ENCODE results near the gene ST7.
"Not testable (repeated sequence)": the region's sequence is repeated elsewhere in the genome, so short reads cannot be mapped to it uniquely, and the experiment has no call there.

ST7 gene

DNA sequence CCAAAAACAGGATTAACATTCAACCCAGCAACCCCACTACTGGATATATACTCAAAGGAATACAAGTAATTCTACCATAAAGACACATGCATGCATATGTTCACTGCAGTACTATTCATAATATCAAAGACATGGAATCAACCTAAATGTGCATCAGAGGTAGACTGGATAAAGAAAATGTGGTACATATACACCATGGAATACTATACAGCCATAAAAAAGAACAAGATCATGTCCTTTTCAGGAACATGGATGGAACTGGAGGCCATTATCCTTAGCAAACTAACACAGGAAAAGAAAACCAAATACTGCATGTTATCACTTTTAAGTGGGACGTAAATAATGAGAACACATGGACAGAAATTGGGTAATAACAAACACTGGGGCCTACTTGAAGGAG lies 77.5 kb downstream of the ST7 start:
- not testable (repeated sequence) for DNase-seq (ENCODE audit: low read depth)

GRCh38 chr7:117032810-117033209 lies 79.5 kb downstream of the ST7 start:
- no peak for DNase-seq (ENCODE audit: low read depth)

DNA sequence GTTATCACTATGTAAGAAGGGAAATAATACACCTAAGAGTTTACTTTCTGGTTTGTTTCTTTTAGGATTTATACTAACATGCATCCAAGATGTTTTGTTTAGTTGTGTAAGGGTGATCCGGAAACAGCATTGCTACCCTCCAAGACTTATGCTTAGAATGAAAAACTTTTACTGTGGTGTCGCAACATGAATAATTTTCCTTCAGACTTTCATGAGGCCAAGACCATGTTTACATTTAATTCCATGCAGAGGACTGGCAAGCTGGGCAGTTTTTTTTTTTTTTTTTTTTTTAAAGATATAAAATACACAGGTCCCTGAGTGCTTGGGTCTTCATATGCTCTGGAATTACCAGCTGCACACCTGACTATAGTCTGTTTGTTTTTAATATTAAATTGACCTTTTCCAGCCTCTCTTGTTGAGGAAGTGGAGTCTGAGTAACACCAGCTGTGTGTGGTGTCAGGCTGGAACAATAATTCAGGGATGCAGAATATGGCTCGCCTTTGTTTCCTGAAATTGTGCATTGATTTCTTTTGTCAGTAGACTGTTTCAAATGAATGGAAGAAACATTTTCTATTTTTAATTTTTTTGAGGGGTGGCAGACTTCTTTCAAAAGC lies 81.7 kb downstream of the ST7 start:
- no peak for DNase-seq (ENCODE audit: low read depth)

DNA sequence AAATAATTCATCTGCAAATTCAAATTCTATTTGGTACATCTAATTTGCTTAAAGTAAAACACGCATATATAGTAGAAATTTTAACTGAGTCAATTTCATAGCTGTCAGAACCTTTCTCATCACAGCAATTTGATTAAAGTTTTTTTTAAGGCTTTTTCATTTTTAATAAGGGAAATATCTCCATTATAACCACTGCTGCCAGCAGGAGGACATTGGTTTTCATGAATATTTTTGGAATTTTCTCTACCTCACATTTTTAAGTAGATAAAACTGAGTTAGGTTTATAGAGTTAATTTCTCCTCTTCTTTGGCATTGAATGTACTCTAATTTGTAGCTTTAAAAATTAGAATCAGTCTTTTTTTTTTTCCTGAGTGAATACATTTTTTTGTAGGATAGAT lies 82.2 kb downstream of the ST7 start:
- DNase-seq (ENCODE audit: low read depth): no peak

DNA sequence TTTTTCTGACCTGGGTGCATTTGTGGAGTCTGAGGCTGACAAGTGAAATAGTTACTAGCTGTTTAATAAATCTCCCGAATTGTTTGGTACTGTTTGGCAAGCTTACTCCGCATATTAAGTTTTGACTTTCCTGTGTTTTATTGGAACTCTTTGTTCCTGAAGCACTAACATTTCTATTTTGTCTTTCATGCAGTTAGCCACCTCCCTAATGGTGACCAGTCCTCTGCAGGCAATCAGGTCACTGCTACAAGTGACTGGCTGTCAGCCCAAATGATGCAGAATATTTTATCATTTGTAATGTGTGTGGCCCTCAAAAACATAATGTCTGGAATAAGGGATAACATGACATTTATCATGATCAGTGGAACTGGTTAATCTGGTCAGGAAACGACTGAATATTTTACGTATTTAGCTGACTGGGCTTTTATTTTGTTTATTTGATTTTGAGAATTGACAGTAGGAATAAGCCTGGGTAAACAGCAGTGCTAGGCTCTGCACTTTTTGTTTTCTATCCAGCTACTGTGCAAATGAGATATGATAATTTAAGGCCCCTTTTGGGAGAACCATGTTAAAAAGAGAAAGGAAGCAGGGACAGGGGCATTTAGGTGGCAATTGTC lies 82.9 kb downstream of the ST7 start:
- DNase-seq (ENCODE audit: low read depth): no peak

DNA sequence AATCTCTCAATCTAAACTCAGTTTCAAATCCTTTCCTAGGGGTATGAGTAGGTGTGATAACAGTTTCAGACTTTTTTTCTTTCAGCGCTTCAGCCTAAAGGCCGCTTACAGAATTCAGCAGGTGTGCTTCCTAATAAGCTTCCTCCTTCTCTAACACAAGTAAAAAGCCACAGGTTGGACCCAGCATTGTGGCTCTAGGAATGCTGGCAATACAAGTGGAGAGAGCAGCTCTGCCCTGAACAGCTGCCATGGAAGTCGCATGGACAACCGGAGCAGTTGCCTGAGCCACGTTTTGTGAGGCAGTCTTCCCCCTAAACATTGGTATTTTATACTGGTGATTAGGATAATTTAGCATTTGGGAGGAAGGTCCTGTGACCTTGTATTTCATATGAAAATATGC lies 83.5 kb downstream of the ST7 start:
- DNase-seq (ENCODE audit: low read depth): no peak

DNA sequence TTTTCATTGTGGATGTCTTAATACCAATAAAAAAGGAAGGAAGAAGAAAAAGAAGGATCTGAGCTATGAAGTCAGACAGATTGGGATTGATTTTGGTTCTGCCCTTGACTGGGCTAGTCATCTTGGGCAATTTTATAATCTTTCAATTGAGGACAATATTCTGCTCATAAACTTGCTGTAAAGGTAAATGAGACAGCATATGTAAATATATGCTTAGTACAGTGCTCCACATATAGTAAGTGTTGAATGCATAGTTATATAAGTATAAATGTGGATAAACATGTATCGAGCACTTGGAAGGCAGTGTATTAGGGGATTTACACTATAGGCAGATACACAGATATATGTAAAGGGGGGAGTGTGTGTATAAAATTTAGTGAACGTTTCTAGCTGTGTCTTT lies 85.1 kb downstream of the ST7 start:
- DNase-seq (ENCODE audit: low read depth): no peak

GRCh38 chr7:117041007-117041406 lies 87.7 kb downstream of the ST7 start:
- DNase-seq (ENCODE audit: low read depth): peak; percentile 37

- no peak for DNase-seq (ENCODE audit: low read depth)
These were observed 88.5 kb downstream of the ST7 start for GRCh38 chr7:117041822-117042221.

GRCh38 chr7:117043108-117043825 lies 90.0 kb downstream of the ST7 start:
- no peak for DNase-seq (ENCODE audit: low read depth)

DNA sequence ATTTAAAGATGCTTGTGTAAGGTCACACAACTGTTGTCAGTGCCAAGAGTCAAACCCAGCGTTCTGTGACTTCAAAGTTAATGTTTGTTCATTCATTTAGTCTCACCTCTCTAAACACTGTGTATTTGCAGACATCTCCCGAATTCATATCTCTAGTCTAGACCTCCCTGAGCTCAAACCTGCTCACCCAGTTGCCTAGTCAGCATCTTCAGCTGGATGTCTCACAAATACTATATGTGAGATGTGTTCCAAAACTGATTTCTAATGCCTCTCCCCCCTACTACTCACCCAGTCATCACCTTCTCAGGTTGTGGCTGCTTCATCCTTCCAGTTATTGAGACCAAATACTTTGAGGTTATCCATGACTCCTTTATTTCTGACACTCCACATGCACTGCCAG lies 91.4 kb downstream of the ST7 start:
- no peak for DNase-seq (ENCODE audit: low read depth)

- no peak for DNase-seq (ENCODE audit: low read depth)
These were observed 92.8 kb downstream of the ST7 start for GRCh38 chr7:117045927-117046710.

- no peak for DNase-seq (ENCODE audit: low read depth)
These were observed 94.2 kb downstream of the ST7 start for GRCh38 chr7:117047496-117047895.

DNA sequence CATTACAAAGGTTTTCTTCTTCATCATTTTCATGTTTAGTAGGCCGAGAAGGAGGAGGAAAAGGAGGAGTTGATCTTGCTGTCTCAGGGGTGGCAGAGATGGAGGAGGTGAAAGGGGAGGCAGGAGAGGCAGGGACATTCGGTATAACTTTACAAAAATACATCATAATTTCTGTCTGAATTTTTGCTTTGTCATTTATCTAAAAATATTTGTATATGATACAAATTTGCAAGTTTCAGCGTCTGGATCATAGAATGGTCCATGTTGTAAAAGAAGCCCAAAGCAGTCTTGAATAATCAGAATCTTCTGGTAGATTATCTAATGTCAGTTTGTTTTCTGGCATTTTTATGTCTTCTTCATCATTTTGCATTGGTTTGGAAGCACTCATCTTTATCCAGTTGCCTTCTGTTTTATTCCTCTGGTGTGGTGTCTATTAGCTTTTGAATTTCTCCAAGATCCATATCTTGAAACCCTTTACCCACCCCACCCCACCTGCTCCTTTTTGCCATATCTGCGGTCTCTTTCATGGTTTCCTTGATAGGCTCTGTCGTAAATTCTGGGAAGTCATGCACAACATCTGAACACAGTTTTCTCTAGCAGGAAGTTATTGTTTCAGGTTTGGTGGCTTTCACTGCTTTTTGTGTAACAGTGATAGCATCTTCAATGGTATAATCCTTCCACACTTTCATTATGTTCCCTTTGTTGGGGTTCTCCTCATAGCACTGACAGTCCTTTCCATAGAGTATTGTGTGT lies 95.0 kb downstream of the ST7 start:
- no peak for DNase-seq (ENCODE audit: low read depth)

DNA sequence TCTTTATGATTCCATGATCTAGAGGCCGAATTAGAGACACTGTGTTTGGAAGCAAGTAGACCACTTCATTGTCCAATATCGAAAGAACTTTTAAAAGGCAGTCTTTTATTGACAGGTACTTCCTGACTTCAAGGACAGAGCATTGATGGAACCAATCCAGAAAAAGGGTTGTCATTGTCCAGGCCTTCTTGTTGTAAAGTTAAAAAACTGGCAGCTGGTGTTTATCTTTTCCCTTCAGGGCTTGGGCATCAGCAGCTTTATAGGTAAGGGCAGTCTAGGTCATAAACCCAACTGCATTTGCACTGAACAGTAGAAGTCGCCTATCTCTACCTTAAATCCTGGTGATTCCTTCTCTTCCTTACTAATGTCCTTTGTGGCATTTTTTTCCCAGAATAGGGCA lies 95.6 kb downstream of the ST7 start:
- no peak for DNase-seq (ENCODE audit: low read depth)

GRCh38 chr7:117051808-117052207 lies 98.5 kb downstream of the ST7 start:
- DNase-seq (ENCODE audit: low read depth): no peak

DNA sequence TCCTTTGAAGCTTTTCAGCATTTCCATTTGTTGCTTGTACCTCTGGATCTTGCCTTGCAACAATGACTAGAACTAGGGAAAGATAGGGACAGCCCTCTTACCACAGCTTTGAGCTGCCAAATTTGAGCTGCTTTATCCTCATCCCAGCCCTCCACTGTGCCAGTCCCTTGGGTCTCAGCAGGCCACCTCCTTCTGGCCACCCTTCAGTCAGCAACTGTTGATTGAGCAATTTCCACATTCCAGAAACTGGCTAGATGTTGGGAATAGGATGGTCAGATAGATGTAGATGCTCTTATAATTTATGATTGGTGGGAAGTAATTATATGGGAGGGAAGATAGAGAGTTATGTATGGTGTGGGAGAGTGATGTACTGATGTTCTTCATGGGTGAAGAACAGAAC lies 100.1 kb downstream of the ST7 start:
- DNase-seq (ENCODE audit: low read depth): no peak

DNA sequence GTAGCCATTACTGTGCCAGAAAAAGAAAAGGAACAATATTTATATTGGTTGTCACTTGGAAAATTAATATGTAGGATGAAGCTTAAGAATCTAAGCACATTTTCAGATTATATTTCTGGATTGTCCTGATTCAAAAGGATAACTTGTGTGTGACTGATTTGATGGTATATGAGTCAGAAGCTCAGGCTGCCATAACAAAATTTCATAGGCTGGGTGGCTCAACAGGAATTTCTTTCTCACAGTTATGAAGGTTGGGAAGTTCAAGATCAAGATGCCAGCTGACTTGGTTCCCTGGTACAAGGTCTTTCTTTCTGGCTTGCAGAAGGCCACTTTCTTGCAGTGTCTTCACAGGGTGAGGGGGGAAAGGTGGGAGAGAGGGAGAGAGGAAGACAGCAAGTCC lies 108.5 kb downstream of the ST7 start:
- DNase-seq (ENCODE audit: low read depth): peak; percentile 67

DNA sequence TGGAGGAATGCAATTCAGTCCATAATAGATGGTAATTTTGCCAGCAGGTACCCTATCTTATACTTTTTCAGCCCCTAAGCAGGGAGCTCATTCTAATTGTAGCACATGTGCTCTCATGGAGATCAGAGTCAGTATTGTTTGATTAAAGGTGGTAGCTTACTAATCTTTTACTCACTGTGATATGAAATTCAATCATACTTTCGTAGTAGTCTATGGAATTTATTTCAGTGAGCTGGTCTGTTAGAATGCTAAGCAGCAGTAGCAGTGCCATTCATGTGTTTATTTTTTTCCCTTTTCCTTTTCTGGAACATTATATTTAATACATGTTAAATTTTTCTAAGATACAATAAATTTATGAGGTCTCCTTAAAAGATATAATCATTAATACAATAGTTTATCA lies 109.0 kb downstream of the ST7 start:
- DNase-seq (ENCODE audit: low read depth): peak; percentile 56

DNA sequence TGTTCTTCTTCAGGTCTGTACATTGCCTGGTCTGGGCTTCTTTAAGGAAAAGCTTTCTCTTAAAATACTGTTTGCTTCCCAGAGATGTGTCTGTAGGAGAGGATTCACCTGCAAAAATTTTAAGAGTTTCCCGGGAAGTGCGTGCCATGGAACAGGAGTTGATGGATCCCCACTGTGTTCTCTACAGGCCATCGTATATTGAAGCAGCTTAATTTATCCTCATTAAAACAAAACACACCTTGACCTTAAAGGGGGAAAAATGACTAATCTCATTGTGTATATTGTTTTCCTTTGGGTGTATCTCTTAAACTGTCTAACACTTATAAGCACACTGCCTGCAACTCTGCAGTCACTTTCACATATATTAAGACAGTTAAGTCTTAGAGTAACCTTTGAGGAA lies 111.4 kb downstream of the ST7 start:
- DNase-seq (ENCODE audit: low read depth): no peak

GRCh38 chr7:117065571-117066150 lies 112.4 kb downstream of the ST7 start:
- no peak for DNase-seq (ENCODE audit: low read depth)

- no peak for DNase-seq (ENCODE audit: low read depth)
These were observed 113.4 kb downstream of the ST7 start for GRCh38 chr7:117066668-117067067.

All from ELR (cell line).